ENCODE measurements around the gene KCTD18.

KCTD18 gene

GRCh38 chr2:200477667-200478131 is 32.2 kb downstream of the KCTD18 start:
- no peaks in the 10 kb centered on the region for H3K9me3 ChIP-seq (ENCODE audit: control insufficient read depth, insufficient read depth, low read length)
- H3K36me3 ChIP-seq (ENCODE audit: control insufficient read depth, low read length), result no peaks in the 10 kb centered on the region
- H3K9me2 ChIP-seq (replicated peaks; ENCODE audit: control insufficient read depth, low read length), result no peaks in the 10 kb centered on the region
- no peaks in the 10 kb centered on the region for H3F3A ChIP-seq (ENCODE audit: control insufficient read depth, insufficient read depth)
- no peaks in the 10 kb centered on the region for H4K20me1 ChIP-seq (ENCODE audit: control insufficient read depth, insufficient read depth, low read depth, low read length)
- no peak overlapping the region for H3K4me3 ChIP-seq (ENCODE audit: low read length)
- TF ChIP-seq CTCF (IDR thresholded peaks at IDR 0.05; ENCODE audit: low read depth, low read length, poor library complexity, severe bottlenecking) (no peak), EZH2phosphoT487 (IDR thresholded peaks at IDR 0.05; ENCODE audit: borderline replicate concordance, low read length) (no peak)
- no peak overlapping the region for H3K27ac ChIP-seq (ENCODE audit: low read depth, low read length)
- H3K79me2 ChIP-seq (ENCODE audit: control insufficient read depth, low read length), result no peaks in the 10 kb centered on the region
- peaks cover 3% of the 10 kb centered on the region; the same call in 1 of the 2 replicates for H3K27me3 ChIP-seq (ENCODE audit: control insufficient read depth, low read length)
- no peaks in the 10 kb centered on the region for H3K4me1 ChIP-seq (ENCODE audit: control insufficient read depth, low read length)
- no peak overlapping the region for H3K4me2 ChIP-seq (ENCODE audit: low read length)

GRCh38 chr2:200476836-200477235 is 33.0 kb downstream of the KCTD18 start:
- no peak overlapping the region for H3K4me2 ChIP-seq (ENCODE audit: low read length)
- no peaks in the 10 kb centered on the region for H3K9me2 ChIP-seq (replicated peaks; ENCODE audit: control insufficient read depth, low read length)
- no peaks in the 10 kb centered on the region for H3K79me2 ChIP-seq (ENCODE audit: control insufficient read depth, low read length)
- H4K20me1 ChIP-seq (ENCODE audit: control insufficient read depth, insufficient read depth, low read depth, low read length), result no peaks in the 10 kb centered on the region
- no peak for TF ChIP-seq CTCF (IDR thresholded peaks at IDR 0.05; ENCODE audit: low read depth, low read length, poor library complexity, severe bottlenecking)
- H3F3A ChIP-seq (ENCODE audit: control insufficient read depth, insufficient read depth), result no peaks in the 10 kb centered on the region
- no peak overlapping the region for H3K27ac ChIP-seq (ENCODE audit: low read depth, low read length)
- H3K9me3 ChIP-seq (ENCODE audit: control insufficient read depth, insufficient read depth, low read length), result no peaks in the 10 kb centered on the region
- H3K4me1 ChIP-seq (ENCODE audit: control insufficient read depth, low read length), result no peaks in the 10 kb centered on the region
- no peak overlapping the region for H3K4me3 ChIP-seq (ENCODE audit: low read length)
- peaks cover 3% of the 10 kb centered on the region; the same call in 1 of the 2 replicates for H3K27me3 ChIP-seq (ENCODE audit: control insufficient read depth, low read length)
- H3K36me3 ChIP-seq (ENCODE audit: control insufficient read depth, low read length), result no peaks in the 10 kb centered on the region

GRCh38 chr2:200475795-200476194 is 34.1 kb downstream of the KCTD18 start:
- Histone ChIP-seq H3K79me2 (ENCODE audit: control insufficient read depth, low read length) (no peaks in the 10 kb centered on the region), H3F3A (ENCODE audit: control insufficient read depth, insufficient read depth) (no peaks in the 10 kb centered on the region), H3K9me2 (replicated peaks; ENCODE audit: control insufficient read depth, low read length) (no peaks in the 10 kb centered on the region), H3K4me1 (ENCODE audit: control insufficient read depth, low read length) (no peaks in the 10 kb centered on the region), H3K4me2 (ENCODE audit: low read length) (no peak overlapping the region), H3K4me3 (ENCODE audit: low read length) (no peak overlapping the region), H3K27me3 (ENCODE audit: control insufficient read depth, low read length) (peaks cover 3% of the 10 kb centered on the region; the same call in 1 of the 2 replicates), H3K27ac (ENCODE audit: low read depth, low read length) (no peak overlapping the region), H4K20me1 (ENCODE audit: control insufficient read depth, insufficient read depth, low read depth, low read length) (no peaks in the 10 kb centered on the region), H3K9me3 (ENCODE audit: control insufficient read depth, insufficient read depth, low read length) (no peaks in the 10 kb centered on the region), H3K36me3 (ENCODE audit: control insufficient read depth, low read length) (no peaks in the 10 kb centered on the region)
- TF ChIP-seq CTCF (IDR thresholded peaks at IDR 0.05; ENCODE audit: low read depth, low read length, poor library complexity, severe bottlenecking), result no peak
- TF ChIP-seq EZH2phosphoT487 (IDR thresholded peaks at IDR 0.05; ENCODE audit: borderline replicate concordance, low read length), result no peak

Measured in DOHH2 (cell line).